WERI-Rb-1 (cell line): Measurements from ENCODE around the gene STK32C.
A peak's percentile ranks its signal among the peaks of the same experiment; 100 is the strongest.
"Not testable (repeated sequence)": the region's sequence is repeated elsewhere in the genome, so short reads cannot be mapped to it uniquely, and the experiment has no call there.

Experiments
- DNase-seq: peaks from one replicate; pipeline ENCODE4 v3.0.0-alpha.2; 2020
- H3K27ac ChIP-seq: fragments of 250-450 bp; sonication (Bioruptor Pico); 2 replicates; pipeline ENCODE4 v1.5.1; 2020; ENCODE audit warnings: mild to moderate bottlenecking, moderate library complexity
- H3K27me3 ChIP-seq: fragments of 250-450 bp; sonication (Bioruptor Pico); 2 replicates; pipeline ENCODE4 v1.5.1; 2021; ENCODE audit warnings: mild to moderate bottlenecking, low read depth, moderate library complexity; ENCODE audit not compliant: insufficient read depth, severe bottlenecking
- H3K36me3 ChIP-seq: fragments of 250-450 bp; sonication (Bioruptor Pico); 2 replicates; pipeline ENCODE4 v1.5.1; 2020; ENCODE audit warnings: mild to moderate bottlenecking, moderate library complexity
- H3K4me3 ChIP-seq: 2 replicates; pipeline ENCODE4 v1.5.1; 2011; ENCODE audit warnings: low read depth, mild to moderate bottlenecking, control low read depth, low read length
- H3K9me3 ChIP-seq: fragments of 250-450 bp; sonication (Bioruptor Pico); 2 replicates; pipeline ENCODE4 v1.5.1; 2021; ENCODE audit warnings: mild to moderate bottlenecking, moderate library complexity; ENCODE audit not compliant: severe bottlenecking
- CTCF ChIP-seq: IDR thresholded peaks from 2 replicates; pipeline ENCODE4 v1.5.1; 2011; ENCODE audit warnings: low read depth, mild to moderate bottlenecking, control low read depth, inconsistent platforms, low read length

STK32C gene

GRCh38 chr10:132220061-132220460 is 87.7 kb downstream of the STK32C start:
- no peak for TF ChIP-seq CTCF
- peaks cover 6% of the 10 kb centered on the region for H3K9me3 ChIP-seq
- no peaks in the 10 kb centered on the region for H3K27me3 ChIP-seq

GRCh38 chr10:132219486-132219885 is 88.3 kb downstream of the STK32C start:
- no peak overlapping the region for H3K4me3 ChIP-seq
- no peaks in the 10 kb centered on the region for H3K27me3 ChIP-seq
- peaks cover 6% of the 10 kb centered on the region for H3K9me3 ChIP-seq
- TF ChIP-seq CTCF = peak; percentile 57
- no peak for DNase-seq
- H3K27ac ChIP-seq = no peak overlapping the region
- no peaks in the 10 kb centered on the region for H3K36me3 ChIP-seq

More at GRCh38 chr10:132220061-132220460, 87.7 kb downstream of the STK32C start:
- no peak overlapping the region for H3K4me3 ChIP-seq
- DNase-seq = no peak
- H3K27ac ChIP-seq = no peak overlapping the region
- no peaks in the 10 kb centered on the region for H3K36me3 ChIP-seq

- H3K27ac ChIP-seq, H3K27me3 ChIP-seq, H3K36me3 ChIP-seq, DNase-seq, H3K4me3 ChIP-seq: not testable (repeated sequence)
- H3K9me3 ChIP-seq = peaks cover 11% of the 10 kb centered on the region
Measured at GRCh38 chr10:132216441-132216840, 91.3 kb downstream of the STK32C start.

GRCh38 chr10:132213917-132214316 is 93.8 kb downstream of the STK32C start:
- TF ChIP-seq CTCF = no peak

GRCh38 chr10:132212816-132213215 is 94.9 kb downstream of the STK32C start:
- Histone ChIP-seq H3K27ac (no peak overlapping the region), H3K4me3 (no peak overlapping the region), H3K27me3 (no peaks in the 10 kb centered on the region), H3K9me3 (peaks cover 11% of the 10 kb centered on the region), H3K36me3 (no peaks in the 10 kb centered on the region)
- DNase-seq = no peak
- no peak for TF ChIP-seq CTCF

More at GRCh38 chr10:132213917-132214316, 93.8 kb downstream of the STK32C start:
- Histone ChIP-seq H3K27ac (no peak overlapping the region), H3K4me3 (no peak overlapping the region), H3K9me3 (peaks cover 11% of the 10 kb centered on the region), H3K27me3 (no peaks in the 10 kb centered on the region), H3K36me3 (no peaks in the 10 kb centered on the region)
- no peak for DNase-seq

- no peak for DNase-seq
- Histone ChIP-seq H3K27ac (no peak overlapping the region), H3K4me3 (no peak overlapping the region), H3K36me3 (no peaks in the 10 kb centered on the region; the same call in 1 of the 2 replicates), H3K27me3 (no peaks in the 10 kb centered on the region), H3K9me3 (peaks cover 5% of the 10 kb centered on the region)
- no peak for TF ChIP-seq CTCF
Measured at GRCh38 chr10:132211246-132211645, 96.5 kb downstream of the STK32C start.
